ENCODE data around the gene GPC3. TPM values are rescaled to one million over a fixed set of nuclear protein-coding genes. Genes with fewer than 3 reads are reported as not detected.
A peak's percentile ranks its signal among the peaks of the same experiment; 100 is the strongest.

Gene GPC3
- total and polyA plus RNA-seq, 2 experiments from 2014 or later, result 36.8 to 60.1 TPM

DNA sequence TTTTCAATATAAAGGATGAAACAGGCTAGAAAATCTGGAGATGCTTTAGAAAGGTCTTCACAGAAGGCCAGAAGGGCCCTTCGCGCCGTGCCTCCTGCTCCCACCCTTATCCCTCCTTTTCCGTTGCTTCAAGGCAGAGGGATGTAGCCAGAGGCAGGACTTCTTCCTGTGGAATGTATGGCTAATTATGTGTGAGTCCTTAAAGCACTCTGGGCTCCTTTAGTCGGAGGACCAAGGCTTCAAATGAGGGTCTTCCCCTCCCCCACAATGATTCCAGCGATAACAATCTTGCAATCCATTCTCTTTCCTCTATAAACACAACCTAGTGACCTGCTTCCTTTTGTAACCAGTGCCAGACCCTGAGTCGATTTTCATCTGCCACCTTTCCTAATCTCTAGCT, 103.5 kb downstream of the GPC3 start:
- no peak overlapping the region for H3K4me3 Mint-ChIP-seq
- Histone ChIP-seq H4K20me1 (replicated peaks; ENCODE audit: insufficient read depth) (no peaks in the 10 kb centered on the region), H3K4me3 (no peak overlapping the region), H3K4me1 (ENCODE audit: insufficient read depth) (peaks cover 14% of the 10 kb centered on the region; the same call in 1 of the 2 replicates), H2AFZ (no peak overlapping the region), H3K27me3 (ENCODE audit: insufficient read depth) (no peaks in the 10 kb centered on the region), H3K4me2 (peak overlapping the region; percentile 38), H3K79me2 (replicated peaks; ENCODE audit: insufficient read depth) (no peaks in the 10 kb centered on the region), H3K9me2 (ENCODE audit: insufficient read depth) (no peaks in the 10 kb centered on the region), H3F3A (replicated peaks; ENCODE audit: low read depth) (no peaks in the 10 kb centered on the region), H3K36me3 (ENCODE audit: insufficient read depth) (no peaks in the 10 kb centered on the region), H3K27ac (ENCODE audit: low read depth) (no peak overlapping the region)
- H3K9me3 Mint-ChIP-seq, result no peaks in the 10 kb centered on the region
- ATAC-seq, result peak; percentile 77
- TF ChIP-seq POLR2AphosphoS5 (IDR thresholded peaks at IDR 0.05; ENCODE audit: low read depth) (no peak), NANOG (IDR thresholded peaks at IDR 0.05; ENCODE audit: borderline replicate concordance) (no peak), ZNF114 (CRISPR knock-in tag; IDR thresholded peaks at IDR 0.05) (no peak), EZH2 (IDR thresholded peaks at IDR 0.05; ENCODE audit: low read depth, unreplicated experiment) (no peak)
- no peak overlapping the region for H3K27ac Mint-ChIP-seq
- H3K36me3 Mint-ChIP-seq (ENCODE audit: low read depth), result no peaks in the 10 kb centered on the region
- peaks cover 22% of the 10 kb centered on the region; the same call in 2 of the 3 replicates for H3K4me1 Mint-ChIP-seq
- DNase-seq (ENCODE audit: low spot score), result peak; percentile 36
- H3K27me3 Mint-ChIP-seq (ENCODE audit: insufficient read depth, low read depth, poor library complexity), result peaks cover 3% of the 10 kb centered on the region

DNA sequence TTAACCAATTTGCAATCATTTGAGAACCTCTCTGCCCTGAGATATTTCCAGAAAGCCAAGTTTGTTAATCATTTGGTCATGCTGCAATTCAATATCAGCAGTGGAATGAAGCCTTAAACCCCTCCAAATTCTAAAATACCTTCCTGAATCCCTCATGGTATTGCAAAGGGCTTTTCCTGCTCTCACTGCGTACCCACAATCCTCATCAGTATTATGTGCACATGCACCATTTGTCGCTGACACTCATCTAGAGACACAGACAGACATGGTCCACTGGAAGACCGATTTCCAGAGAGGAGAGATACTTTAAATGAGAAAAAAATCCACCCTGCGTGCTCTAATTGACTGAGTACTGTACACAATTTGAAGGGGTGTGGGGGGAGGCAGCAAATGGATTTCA, 104.4 kb downstream of the GPC3 start:
- Histone ChIP-seq H3F3A (replicated peaks; ENCODE audit: low read depth) (no peaks in the 10 kb centered on the region), H3K36me3 (ENCODE audit: insufficient read depth) (no peaks in the 10 kb centered on the region), H3K9me2 (ENCODE audit: insufficient read depth) (no peaks in the 10 kb centered on the region), H3K27ac (ENCODE audit: low read depth) (no peak overlapping the region), H3K79me2 (replicated peaks; ENCODE audit: insufficient read depth) (no peaks in the 10 kb centered on the region), H3K27me3 (ENCODE audit: insufficient read depth) (no peaks in the 10 kb centered on the region), H3K4me3 (no peak overlapping the region), H3K4me2 (no peak overlapping the region), H4K20me1 (replicated peaks; ENCODE audit: insufficient read depth) (no peaks in the 10 kb centered on the region), H2AFZ (no peak overlapping the region), H3K4me1 (ENCODE audit: insufficient read depth) (peaks cover 14% of the 10 kb centered on the region; the same call in 1 of the 2 replicates)
- Mint-ChIP-seq H3K4me3 (no peak overlapping the region), H3K27ac (no peak overlapping the region), H3K4me1 (peaks cover 22% of the 10 kb centered on the region; the same call in 2 of the 3 replicates), H3K27me3 (ENCODE audit: insufficient read depth, low read depth, poor library complexity) (peaks cover 3% of the 10 kb centered on the region), H3K9me3 (no peaks in the 10 kb centered on the region), H3K36me3 (ENCODE audit: low read depth) (no peaks in the 10 kb centered on the region)
- no peak for DNase-seq (ENCODE audit: low spot score)
- ATAC-seq, result no peak
- TF ChIP-seq EZH2 (IDR thresholded peaks at IDR 0.05; ENCODE audit: low read depth, unreplicated experiment), result no peak
- no peak for TF ChIP-seq POLR2AphosphoS5 (IDR thresholded peaks at IDR 0.05; ENCODE audit: low read depth)
- TF ChIP-seq, protein P1, sequence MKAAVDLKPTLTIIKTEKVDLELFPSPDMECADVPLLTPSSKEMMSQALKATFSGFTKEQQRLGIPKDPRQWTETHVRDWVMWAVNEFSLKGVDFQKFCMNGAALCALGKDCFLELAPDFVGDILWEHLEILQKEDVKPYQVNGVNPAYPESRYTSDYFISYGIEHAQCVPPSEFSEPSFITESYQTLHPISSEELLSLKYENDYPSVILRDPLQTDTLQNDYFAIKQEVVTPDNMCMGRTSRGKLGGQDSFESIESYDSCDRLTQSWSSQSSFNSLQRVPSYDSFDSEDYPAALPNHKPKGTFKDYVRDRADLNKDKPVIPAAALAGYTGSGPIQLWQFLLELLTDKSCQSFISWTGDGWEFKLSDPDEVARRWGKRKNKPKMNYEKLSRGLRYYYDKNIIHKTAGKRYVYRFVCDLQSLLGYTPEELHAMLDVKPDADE (IDR thresholded peaks at IDR 0.05), result no peak
- no peak for TF ChIP-seq STAT1 (IDR thresholded peaks at IDR 0.05; ENCODE audit: unreplicated experiment)
- TF ChIP-seq ZNF114 (CRISPR knock-in tag; IDR thresholded peaks at IDR 0.05), result no peak
- TF ChIP-seq, protein P2, sequence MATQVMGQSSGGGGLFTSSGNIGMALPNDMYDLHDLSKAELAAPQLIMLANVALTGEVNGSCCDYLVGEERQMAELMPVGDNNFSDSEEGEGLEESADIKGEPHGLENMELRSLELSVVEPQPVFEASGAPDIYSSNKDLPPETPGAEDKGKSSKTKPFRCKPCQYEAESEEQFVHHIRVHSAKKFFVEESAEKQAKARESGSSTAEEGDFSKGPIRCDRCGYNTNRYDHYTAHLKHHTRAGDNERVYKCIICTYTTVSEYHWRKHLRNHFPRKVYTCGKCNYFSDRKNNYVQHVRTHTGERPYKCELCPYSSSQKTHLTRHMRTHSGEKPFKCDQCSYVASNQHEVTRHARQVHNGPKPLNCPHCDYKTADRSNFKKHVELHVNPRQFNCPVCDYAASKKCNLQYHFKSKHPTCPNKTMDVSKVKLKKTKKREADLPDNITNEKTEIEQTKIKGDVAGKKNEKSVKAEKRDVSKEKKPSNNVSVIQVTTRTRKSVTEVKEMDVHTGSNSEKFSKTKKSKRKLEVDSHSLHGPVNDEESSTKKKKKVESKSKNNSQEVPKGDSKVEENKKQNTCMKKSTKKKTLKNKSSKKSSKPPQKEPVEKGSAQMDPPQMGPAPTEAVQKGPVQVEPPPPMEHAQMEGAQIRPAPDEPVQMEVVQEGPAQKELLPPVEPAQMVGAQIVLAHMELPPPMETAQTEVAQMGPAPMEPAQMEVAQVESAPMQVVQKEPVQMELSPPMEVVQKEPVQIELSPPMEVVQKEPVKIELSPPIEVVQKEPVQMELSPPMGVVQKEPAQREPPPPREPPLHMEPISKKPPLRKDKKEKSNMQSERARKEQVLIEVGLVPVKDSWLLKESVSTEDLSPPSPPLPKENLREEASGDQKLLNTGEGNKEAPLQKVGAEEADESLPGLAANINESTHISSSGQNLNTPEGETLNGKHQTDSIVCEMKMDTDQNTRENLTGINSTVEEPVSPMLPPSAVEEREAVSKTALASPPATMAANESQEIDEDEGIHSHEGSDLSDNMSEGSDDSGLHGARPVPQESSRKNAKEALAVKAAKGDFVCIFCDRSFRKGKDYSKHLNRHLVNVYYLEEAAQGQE (IDR thresholded peaks at IDR 0.05; ENCODE audit: unreplicated experiment), result no peak
- TF ChIP-seq CREB1 (CRISPR knock-in tag; IDR thresholded peaks at IDR 0.05; ENCODE audit: low read depth), result no peak
- TF ChIP-seq, protein P3, sequence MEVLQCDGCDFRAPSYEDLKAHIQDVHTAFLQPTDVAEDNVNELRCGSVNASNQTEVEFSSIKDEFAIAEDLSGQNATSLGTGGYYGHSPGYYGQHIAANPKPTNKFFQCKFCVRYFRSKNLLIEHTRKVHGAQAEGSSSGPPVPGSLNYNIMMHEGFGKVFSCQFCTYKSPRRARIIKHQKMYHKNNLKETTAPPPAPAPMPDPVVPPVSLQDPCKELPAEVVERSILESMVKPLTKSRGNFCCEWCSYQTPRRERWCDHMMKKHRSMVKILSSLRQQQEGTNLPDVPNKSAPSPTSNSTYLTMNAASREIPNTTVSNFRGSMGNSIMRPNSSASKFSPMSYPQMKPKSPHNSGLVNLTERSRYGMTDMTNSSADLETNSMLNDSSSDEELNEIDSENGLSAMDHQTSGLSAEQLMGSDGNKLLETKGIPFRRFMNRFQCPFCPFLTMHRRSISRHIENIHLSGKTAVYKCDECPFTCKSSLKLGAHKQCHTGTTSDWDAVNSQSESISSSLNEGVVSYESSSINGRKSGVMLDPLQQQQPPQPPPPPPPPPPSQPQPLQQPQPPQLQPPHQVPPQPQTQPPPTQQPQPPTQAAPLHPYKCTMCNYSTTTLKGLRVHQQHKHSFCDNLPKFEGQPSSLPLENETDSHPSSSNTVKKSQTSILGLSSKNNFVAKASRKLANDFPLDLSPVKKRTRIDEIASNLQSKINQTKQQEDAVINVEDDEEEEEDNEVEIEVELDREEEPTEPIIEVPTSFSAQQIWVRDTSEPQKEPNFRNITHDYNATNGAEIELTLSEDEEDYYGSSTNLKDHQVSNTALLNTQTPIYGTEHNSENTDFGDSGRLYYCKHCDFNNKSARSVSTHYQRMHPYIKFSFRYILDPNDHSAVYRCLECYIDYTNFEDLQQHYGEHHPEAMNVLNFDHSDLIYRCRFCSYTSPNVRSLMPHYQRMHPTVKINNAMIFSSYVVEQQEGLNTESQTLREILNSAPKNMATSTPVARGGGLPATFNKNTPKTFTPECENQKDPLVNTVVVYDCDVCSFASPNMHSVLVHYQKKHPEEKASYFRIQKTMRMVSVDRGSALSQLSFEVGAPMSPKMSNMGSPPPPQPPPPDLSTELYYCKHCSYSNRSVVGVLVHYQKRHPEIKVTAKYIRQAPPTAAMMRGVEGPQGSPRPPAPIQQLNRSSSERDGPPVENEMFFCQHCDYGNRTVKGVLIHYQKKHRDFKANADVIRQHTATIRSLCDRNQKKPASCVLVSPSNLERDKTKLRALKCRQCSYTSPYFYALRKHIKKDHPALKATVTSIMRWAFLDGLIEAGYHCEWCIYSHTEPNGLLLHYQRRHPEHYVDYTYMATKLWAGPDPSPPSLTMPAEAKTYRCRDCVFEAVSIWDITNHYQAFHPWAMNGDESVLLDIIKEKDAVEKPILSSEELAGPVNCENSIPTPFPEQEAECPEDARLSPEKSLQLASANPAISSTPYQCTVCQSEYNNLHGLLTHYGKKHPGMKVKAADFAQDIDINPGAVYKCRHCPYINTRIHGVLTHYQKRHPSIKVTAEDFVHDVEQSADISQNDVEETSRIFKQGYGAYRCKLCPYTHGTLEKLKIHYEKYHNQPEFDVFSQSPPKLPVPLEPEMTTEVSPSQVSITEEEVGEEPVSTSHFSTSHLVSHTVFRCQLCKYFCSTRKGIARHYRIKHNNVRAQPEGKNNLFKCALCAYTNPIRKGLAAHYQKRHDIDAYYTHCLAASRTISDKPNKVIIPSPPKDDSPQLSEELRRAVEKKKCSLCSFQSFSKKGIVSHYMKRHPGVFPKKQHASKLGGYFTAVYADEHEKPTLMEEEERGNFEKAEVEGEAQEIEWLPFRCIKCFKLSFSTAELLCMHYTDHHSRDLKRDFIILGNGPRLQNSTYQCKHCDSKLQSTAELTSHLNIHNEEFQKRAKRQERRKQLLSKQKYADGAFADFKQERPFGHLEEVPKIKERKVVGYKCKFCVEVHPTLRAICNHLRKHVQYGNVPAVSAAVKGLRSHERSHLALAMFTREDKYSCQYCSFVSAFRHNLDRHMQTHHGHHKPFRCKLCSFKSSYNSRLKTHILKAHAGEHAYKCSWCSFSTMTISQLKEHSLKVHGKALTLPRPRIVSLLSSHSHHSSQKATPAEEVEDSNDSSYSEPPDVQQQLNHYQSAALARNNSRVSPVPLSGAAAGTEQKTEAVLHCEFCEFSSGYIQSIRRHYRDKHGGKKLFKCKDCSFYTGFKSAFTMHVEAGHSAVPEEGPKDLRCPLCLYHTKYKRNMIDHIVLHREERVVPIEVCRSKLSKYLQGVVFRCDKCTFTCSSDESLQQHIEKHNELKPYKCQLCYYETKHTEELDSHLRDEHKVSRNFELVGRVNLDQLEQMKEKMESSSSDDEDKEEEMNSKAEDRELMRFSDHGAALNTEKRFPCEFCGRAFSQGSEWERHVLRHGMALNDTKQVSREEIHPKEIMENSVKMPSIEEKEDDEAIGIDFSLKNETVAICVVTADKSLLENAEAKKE (CRISPR knock-in tag; IDR thresholded peaks at IDR 0.05), result no peak
- TF ChIP-seq EZH2phosphoT487 (IDR thresholded peaks at IDR 0.05; ENCODE audit: unreplicated experiment), result no peak

Data from GM23338 (cell line).